ENCODE measurements around the gene ABLIM2.

DNA sequence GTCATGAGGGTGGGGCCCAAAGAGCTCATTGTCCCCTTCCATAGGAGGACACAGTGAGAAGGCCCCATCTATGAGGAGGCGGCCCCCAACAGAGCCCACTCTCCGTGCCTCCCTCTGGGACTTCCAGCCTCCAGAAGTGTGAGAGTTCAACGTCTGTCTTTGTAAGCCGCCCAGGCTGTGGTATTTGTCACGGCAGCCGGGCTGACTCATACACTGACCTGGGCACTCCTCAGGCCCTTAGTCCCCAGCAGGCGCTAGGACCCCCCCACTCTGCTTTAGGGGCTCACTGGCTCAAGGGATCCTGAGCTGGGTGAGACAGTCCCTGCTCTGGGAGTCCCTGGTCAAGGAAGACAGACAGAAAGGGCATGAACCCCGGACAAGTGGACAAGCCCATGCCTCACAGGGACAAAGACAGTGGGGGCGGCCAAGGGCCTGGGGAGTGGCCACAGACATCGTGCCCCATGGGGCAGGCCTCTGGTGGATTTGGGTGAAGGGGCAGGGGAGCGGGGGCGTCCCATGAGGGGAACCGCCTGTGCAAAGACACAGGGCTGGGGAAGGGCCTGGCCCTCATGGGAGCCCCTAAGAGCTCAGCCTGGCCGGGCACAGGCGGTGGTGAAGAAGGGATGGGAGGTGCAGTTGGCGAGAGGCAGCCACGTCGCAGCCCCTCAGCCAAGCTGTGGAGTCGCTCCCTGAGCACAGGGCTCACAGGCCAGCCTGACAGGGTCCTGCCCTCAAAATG, 21.5 kb downstream of the ABLIM2 start:
- no peak for TF ChIP-seq CHD2 (IDR thresholded peaks at IDR 0.05; ENCODE audit: low read length)
- TF ChIP-seq EZH2 (IDR thresholded peaks at IDR 0.05; ENCODE audit: low read depth, low read length, severe bottlenecking), result no peak
- no peak for TF ChIP-seq POLR2A (IDR thresholded peaks at IDR 0.05; ENCODE audit: control extremely low read depth in 1 of 2, low read depth in 2 of 2, low read length in 2 of 2)
- no peak for TF ChIP-seq EP300 (IDR thresholded peaks at IDR 0.05; ENCODE audit: borderline replicate concordance in 1 of 2, low read depth in 2 of 2, low read length in 2 of 2)
- TF ChIP-seq, protein P1, sequence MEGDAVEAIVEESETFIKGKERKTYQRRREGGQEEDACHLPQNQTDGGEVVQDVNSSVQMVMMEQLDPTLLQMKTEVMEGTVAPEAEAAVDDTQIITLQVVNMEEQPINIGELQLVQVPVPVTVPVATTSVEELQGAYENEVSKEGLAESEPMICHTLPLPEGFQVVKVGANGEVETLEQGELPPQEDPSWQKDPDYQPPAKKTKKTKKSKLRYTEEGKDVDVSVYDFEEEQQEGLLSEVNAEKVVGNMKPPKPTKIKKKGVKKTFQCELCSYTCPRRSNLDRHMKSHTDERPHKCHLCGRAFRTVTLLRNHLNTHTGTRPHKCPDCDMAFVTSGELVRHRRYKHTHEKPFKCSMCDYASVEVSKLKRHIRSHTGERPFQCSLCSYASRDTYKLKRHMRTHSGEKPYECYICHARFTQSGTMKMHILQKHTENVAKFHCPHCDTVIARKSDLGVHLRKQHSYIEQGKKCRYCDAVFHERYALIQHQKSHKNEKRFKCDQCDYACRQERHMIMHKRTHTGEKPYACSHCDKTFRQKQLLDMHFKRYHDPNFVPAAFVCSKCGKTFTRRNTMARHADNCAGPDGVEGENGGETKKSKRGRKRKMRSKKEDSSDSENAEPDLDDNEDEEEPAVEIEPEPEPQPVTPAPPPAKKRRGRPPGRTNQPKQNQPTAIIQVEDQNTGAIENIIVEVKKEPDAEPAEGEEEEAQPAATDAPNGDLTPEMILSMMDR (IDR thresholded peaks at IDR 0.05; ENCODE audit: control extremely low read depth in 1 of 3, insufficient read depth in 1 of 3, low read depth in 1 of 3, low read length in 3 of 3), result no peak
- TF ChIP-seq, protein P2, sequence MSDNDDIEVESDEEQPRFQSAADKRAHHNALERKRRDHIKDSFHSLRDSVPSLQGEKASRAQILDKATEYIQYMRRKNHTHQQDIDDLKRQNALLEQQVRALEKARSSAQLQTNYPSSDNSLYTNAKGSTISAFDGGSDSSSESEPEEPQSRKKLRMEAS (IDR thresholded peaks at IDR 0.05), result no peak
- TF ChIP-seq RNF2 (IDR thresholded peaks at IDR 0.05; ENCODE audit: borderline replicate concordance, low read depth, low read length, missing control alignments, poor library complexity, severe bottlenecking), result no peak
- TF ChIP-seq RXRA (IDR thresholded peaks at IDR 0.05; ENCODE audit: insufficient read depth, low read depth, low read length), result no peak
- TF ChIP-seq POLR2AphosphoS5 (IDR thresholded peaks at IDR 0.05; ENCODE audit: low read depth, low read length), result no peak
- no peak for TF ChIP-seq YY1 (IDR thresholded peaks at IDR 0.05; ENCODE audit: low read depth, low read length)
- TF ChIP-seq TAF7 (optimal IDR thresholded peaks at IDR 0.05; ENCODE audit: borderline replicate concordance, low read depth, low read length), result no peak
- no peak for TF ChIP-seq JUND (IDR thresholded peaks at IDR 0.05; ENCODE audit: low read length)
- TF ChIP-seq JUN (IDR thresholded peaks at IDR 0.05; ENCODE audit: low read depth, low read length), result no peak
- no peak for TF ChIP-seq CEBPB (IDR thresholded peaks at IDR 0.05; ENCODE audit: low read depth, low read length)

All from H1 (cell line).